ENCODE measurements around the gene KIF1C.

Gene KIF1C

GRCh38 chr17:4969047-4969550 lies 28.7 kb upstream of the KIF1C start:
- DNase-seq = peak; percentile 84

- peak; percentile 76 for DNase-seq
Observed at GRCh38 chr17:4969551-4970173, 28.1 kb upstream of the KIF1C start.

- no peak for DNase-seq
Observed at GRCh38 chr17:4970273-4970672, 27.5 kb upstream of the KIF1C start.

- no peak for DNase-seq
Observed at GRCh38 chr17:4971826-4972225, 25.9 kb upstream of the KIF1C start.

- DNase-seq = no peak
Observed at GRCh38 chr17:4972322-4972721, 25.4 kb upstream of the KIF1C start.

GRCh38 chr17:4972752-4973151 lies 25.0 kb upstream of the KIF1C start:
- no peak for DNase-seq

- no peak for DNase-seq
Observed at GRCh38 chr17:4973256-4974114, 24.3 kb upstream of the KIF1C start.

GRCh38 chr17:4974115-4974670 lies 23.6 kb upstream of the KIF1C start:
- no peak for DNase-seq

GRCh38 chr17:4978726-4979125 lies 19.0 kb upstream of the KIF1C start:
- DNase-seq = no peak

- DNase-seq = no peak
Observed at GRCh38 chr17:4980644-4981216, 17.0 kb upstream of the KIF1C start.

GRCh38 chr17:4982305-4982704 lies 15.4 kb upstream of the KIF1C start:
- DNase-seq = no peak

GRCh38 chr17:4986403-4986802 lies 11.3 kb upstream of the KIF1C start:
- DNase-seq = no peak

GRCh38 chr17:4986951-4987766 lies 10.6 kb upstream of the KIF1C start, which contains the start of gene CAMTA2:
CAMTA2 (minus strand) TSS chr17:4987675; CDS start chr17:4986222, 1,453 bp downstream.
- peak; percentile 95 for DNase-seq

GRCh38 chr17:4987767-4988567 lies 9.8 kb upstream of the KIF1C start:
- DNase-seq = no peak

- DNase-seq = no peak
Observed at GRCh38 chr17:4994081-4994595, 3.6 kb upstream of the KIF1C start.

GRCh38 chr17:4998027-4998731 lies 429 bp downstream of the KIF1C start:
- DNase-seq = peak; percentile 71

- DNase-seq = no peak
Observed at GRCh38 chr17:4998732-4999429, 1.1 kb downstream of the KIF1C start.

- no peak for DNase-seq
Observed at GRCh38 chr17:4999430-5000093, 1.8 kb downstream of the KIF1C start.

- no peak for DNase-seq
Observed at GRCh38 chr17:5000237-5000639, 2.5 kb downstream of the KIF1C start.
